Esophagus squamous epithelium (tissue), 5 donors: ENCODE results near the gene BPTF. TPM values are rescaled to one million over a fixed set of nuclear protein-coding genes. Genes with fewer than 3 reads are reported as not detected.
"Not testable (repeated sequence)": the region's sequence is repeated elsewhere in the genome, so short reads cannot be mapped to it uniquely, and the experiment has no call there.

Experiments used
- DNase-seq: peaks from one replicate; lab custom pipeline; 2025; lab: John Stamatoyannopoulos, UW
- H3K27ac ChIP-seq, 4 donors: fragments of 200-600 bp; sonication (generic); one replicate each; pipeline ENCODE4 v1.5.1; 2016 to 2019; ENCODE audit warnings: mild to moderate bottlenecking in 1 of 4
- H3K27me3 ChIP-seq, 4 donors: fragments of 200-600 bp; sonication (generic); 1 replicate in 3 of 4; 2 replicates in 1 of 4; pipeline versions ENCODE4 v1.5.1 to v1.6.0; 2017 to 2021; ENCODE audit warnings: antibody characterized with exemption in 1 of 4
- H3K36me3 ChIP-seq, 3 donors: fragments of 200-600 bp; sonication (generic); one replicate each; pipeline ENCODE4 v1.5.1; 2016 to 2019
- H3K4me1 ChIP-seq, 3 donors: fragments of 200-600 bp; sonication (generic); one replicate each; pipeline ENCODE4 v1.5.1; 2017 to 2019
- H3K4me3 ChIP-seq, 4 donors: fragments of 200-600 bp; sonication (generic); 1 replicate in 3 of 4; 2 replicates in 1 of 4; pipeline ENCODE4 v1.5.1; 2016 to 2019; ENCODE audit warnings: mild to moderate bottlenecking in 2 of 4, moderate library complexity in 1 of 4
- H3K9me3 ChIP-seq, 3 donors: fragments of 200-600 bp; sonication (generic); one replicate each; pipeline ENCODE4 v1.5.1; 2016 to 2019
- CTCF ChIP-seq, 6 experiments: fragments of 450-650 bp in 4 of 6; fragments of 200-600 bp in 2 of 6; sonication (generic) in 2 of 6; IDR thresholded peaks; one replicate each; pipeline ENCODE4 v1.5.1; 2016 to 2019; ENCODE audit warnings: antibody characterized with exemption in 6 of 6, mild to moderate bottlenecking in 4 of 6, moderate library complexity in 4 of 6
- POLR2A ChIP-seq, 4 donors: fragments of 450-650 bp; IDR thresholded peaks; one replicate each; pipeline ENCODE4 v1.6.1; 2017; ENCODE audit warnings: antibody characterized with exemption in 4 of 4, mild to moderate bottlenecking in 4 of 4, moderate library complexity in 3 of 4
- WGBS, 2 donors: methylation state at CpG; one replicate each; pipeline ENCODE4 v1.1.5; 2018; 5-methylcytosine and 5-hydroxymethylcytosine counted together
- intact Hi-C: fragments of 100-400 bp; cut with DNase I; formaldehyde crosslinking; loops from one replicate; pipeline ENCODE4 v1.15.0; 2022
- total RNA-seq, 4 donors: library from RNA; depleted of rRNA; stranded (reverse); fragments of >200 nt; gene quantifications; one replicate each; pipeline ENCODE4 v1.1.0, GENCODE V29; 2016
- donor health status: DM: yes; HTN: yes; CAD: no.

BPTF gene
- total RNA-seq, 4 donors from 2014 or later: 37.6 to 84.1 (median 53.0) TPM

- 85 to 91% methylated on average over 4 to 5 of the region's 5 CpGs for WGBS, 2 donors
- H3K27me3 ChIP-seq: no peaks in the 10 kb centered on the region
- H3K4me3 ChIP-seq: no peak overlapping the region
- peaks cover 0 to 13% (median 6%) of the 10 kb centered on the region in 3 donors for H3K4me1 ChIP-seq
- no peak for DNase-seq
- no peak for TF ChIP-seq CTCF (IDR thresholded peaks at IDR 0.05)
- TF ChIP-seq POLR2A (IDR thresholded peaks at IDR 0.05): no peak
- H3K36me3 ChIP-seq: no peaks in the 10 kb centered on the region
- intact Hi-C loops: no loop called here
- no peak overlapping the region for H3K27ac ChIP-seq
- no peaks in the 10 kb centered on the region for H3K9me3 ChIP-seq
Measured at GRCh38 chr17:67785504-67785903, 39.8 kb upstream of the BPTF start.

DNA sequence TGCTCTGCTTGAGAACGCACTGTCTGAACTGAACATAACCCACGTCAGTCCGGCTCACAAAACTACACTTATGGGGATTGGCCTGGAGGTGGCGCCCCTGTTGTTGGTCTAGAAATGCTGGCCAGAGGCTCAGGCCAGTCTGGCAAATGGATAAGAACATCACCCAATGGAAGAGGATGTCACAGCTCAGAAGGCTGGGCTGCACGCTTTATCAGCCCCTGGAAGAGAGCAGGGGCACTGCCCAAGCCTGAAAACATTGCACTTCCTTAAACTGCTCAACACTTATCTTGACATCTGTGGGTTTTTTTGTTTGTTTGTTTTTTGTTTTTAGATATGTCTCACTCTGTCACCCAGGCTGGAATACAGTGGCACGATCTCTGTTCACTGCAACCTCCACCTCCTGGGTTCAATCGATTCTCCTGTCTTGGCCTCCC lies 24.8 kb upstream of the BPTF start:
- no peak for DNase-seq
- TF ChIP-seq CTCF (IDR thresholded peaks at IDR 0.05) (peak in 5 of 6 experiments; percentile 36 to 60 (median 54)), POLR2A (IDR thresholded peaks at IDR 0.05) (no peak)
- Histone ChIP-seq H3K9me3 (no peaks in the 10 kb centered on the region), H3K36me3 (no peaks in the 10 kb centered on the region), H3K27me3 (no peaks in the 10 kb centered on the region), H3K4me1 (no peaks in the 10 kb centered on the region), H3K4me3 (no peak overlapping the region), H3K27ac (no peak overlapping the region)
- intact Hi-C loops: no loop called here
- WGBS, 2 donors: 38 to 50% methylated on average over 5 to 6 of the region's 7 CpGs

GRCh38 chr17:67801626-67802175 lies 23.6 kb upstream of the BPTF start:
- Histone ChIP-seq H3K27ac (no peak overlapping the region), H3K4me3 (no peak overlapping the region), H3K27me3 (no peaks in the 10 kb centered on the region), H3K36me3 (no peaks in the 10 kb centered on the region), H3K4me1 (no peaks in the 10 kb centered on the region), H3K9me3 (no peaks in the 10 kb centered on the region)
- DNase-seq: no peak
- TF ChIP-seq CTCF (IDR thresholded peaks at IDR 0.05) (no peak), POLR2A (IDR thresholded peaks at IDR 0.05) (no peak)
- WGBS, 2 donors: 63 to 82% methylated on average over 6 to 10 of the region's 11 CpGs
- intact Hi-C loops: no loop called here

DNA sequence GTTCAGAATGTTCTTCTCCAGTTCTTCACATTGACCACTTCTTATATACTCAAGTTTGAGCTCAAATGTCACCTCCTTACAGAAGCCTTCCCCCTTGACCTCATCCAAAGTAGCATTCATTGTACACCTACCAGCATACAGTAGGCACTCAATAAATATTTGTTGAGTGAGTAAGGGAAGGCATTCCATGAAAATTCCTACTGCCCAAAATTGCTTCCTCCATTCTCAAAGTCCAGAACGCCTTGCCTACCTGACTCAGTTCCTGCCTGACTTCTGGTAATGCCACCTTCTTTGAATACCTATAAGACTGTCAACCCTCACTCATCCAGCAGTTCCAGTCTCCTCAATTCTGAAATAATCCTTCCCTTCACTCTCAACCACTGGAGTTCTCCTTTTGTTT lies 14.8 kb upstream of the BPTF start:
- Histone ChIP-seq H3K4me3 (no peak overlapping the region), H3K27me3 (no peaks in the 10 kb centered on the region), H3K27ac (no peak overlapping the region), H3K9me3 (no peaks in the 10 kb centered on the region), H3K36me3 (no peaks in the 10 kb centered on the region), H3K4me1 (no peaks in the 10 kb centered on the region)
- intact Hi-C loops: no loop called here
- DNase-seq: no peak
- 71 to 81% methylated on average over 1 of the region's 1 CpG for WGBS, 2 donors
- TF ChIP-seq POLR2A (IDR thresholded peaks at IDR 0.05): no peak
- no peak for TF ChIP-seq CTCF (IDR thresholded peaks at IDR 0.05)

GRCh38 chr17:67812380-67812779 lies 12.9 kb upstream of the BPTF start:
- H3K27ac ChIP-seq, H3K36me3 ChIP-seq, DNase-seq, intact Hi-C loops, H3K4me1 ChIP-seq, H3K27me3 ChIP-seq, H3K9me3 ChIP-seq, H3K4me3 ChIP-seq: not testable (repeated sequence)
- 90 to 96% methylated on average over 3 to 4 of the region's 6 CpGs for WGBS, 2 donors

- H3K4me1 ChIP-seq: no peaks in the 10 kb centered on the region
- peaks cover 0 to 6% (median 0%) of the 10 kb centered on the region in 4 donors for H3K27me3 ChIP-seq
- WGBS, 2 donors: 84 to 91% methylated on average over 5 of the region's 5 CpGs
- H3K4me3 ChIP-seq: no peak overlapping the region
- H3K36me3 ChIP-seq: no peaks in the 10 kb centered on the region
- intact Hi-C loops: no loop called here
- TF ChIP-seq POLR2A (IDR thresholded peaks at IDR 0.05) (no peak), CTCF (IDR thresholded peaks at IDR 0.05) (no peak)
- H3K9me3 ChIP-seq: no peaks in the 10 kb centered on the region
- DNase-seq: no peak
- H3K27ac ChIP-seq: no peak overlapping the region
Measured at GRCh38 chr17:67813803-67814180, 11.5 kb upstream of the BPTF start.
